HG02885 (cell line): ENCODE measurements around the gene KCNQ2.
"Not testable (repeated sequence)": the region's sequence is repeated elsewhere in the genome, so short reads cannot be mapped to it uniquely, and the experiment has no call there.

Source experiments
- ATAC-seq: cut with Tn5 transposase; IDR thresholded peaks from one replicate; pipeline ENCODE4 v1.9.1; 2021; ENCODE audit warnings: mild to moderate bottlenecking; ENCODE audit not compliant: unreplicated experiment, poor library complexity

The KCNQ2 gene

DNA sequence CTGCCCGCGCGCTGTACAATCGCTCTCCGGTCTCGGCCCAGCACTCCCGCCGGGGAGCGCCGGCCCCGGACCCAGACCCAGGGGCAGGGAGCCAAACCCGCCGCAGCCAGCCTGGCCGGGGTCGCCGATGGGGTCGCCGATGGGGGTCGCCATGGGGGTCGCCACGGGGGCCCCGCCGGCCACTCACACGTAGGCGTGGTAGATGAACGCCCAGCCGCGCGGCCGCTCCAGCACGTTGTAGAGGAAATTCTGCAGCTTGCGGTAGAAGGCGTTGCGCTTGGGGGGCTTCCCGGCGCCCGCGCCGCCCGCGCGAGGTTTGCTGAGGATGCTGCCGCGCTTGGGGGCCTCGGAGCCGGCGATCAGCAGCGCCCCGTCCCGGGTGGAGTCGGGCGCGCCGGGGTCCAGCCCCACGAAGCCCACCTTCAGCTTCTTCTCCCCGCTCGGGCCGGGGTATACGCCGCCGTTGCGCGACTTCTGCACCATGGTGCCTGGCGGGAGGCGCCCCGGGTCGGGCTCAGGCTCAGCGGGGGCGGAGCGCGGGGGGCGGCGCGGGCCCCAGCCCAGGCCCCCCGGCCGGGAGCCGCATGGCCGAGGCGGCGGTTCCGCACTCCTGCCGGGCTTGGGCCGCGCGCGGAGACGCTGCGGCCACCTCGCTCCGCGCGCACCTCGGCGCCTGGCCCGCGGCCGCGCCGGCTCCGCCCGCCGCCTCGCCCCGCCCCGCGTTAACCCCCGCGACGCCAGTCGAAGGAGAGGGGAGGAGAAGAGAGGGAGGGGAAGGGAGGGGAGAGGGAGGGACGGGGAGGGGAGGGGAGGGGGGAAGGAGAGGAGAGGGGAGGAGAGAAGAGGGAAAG is at the start of gene KCNQ2:
Gene KCNQ2 (minus strand): TSS at position 675 of the 851 bp plus-strand sequence. CDS start 192 bp downstream, at position 483.
- no peak for ATAC-seq

DNA sequence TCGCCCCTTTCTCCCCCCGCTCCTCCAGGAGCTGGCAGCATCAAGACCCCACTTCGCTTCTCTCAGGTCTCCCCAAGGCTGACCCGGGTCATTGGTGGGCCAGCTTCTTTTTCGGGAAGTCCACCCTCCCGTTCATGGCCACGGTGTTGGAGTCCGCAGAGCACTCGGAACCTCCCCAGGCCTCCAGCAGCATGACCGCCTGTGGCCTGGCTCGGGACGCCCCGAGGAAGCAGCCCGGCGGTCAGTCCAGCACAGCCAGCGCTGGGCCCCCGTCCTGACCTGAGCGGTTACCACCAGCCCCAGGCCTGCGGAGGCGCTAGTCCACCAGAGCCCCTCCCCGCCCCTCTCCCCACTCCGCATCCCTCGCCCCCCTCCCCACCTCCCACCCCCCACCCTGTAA is 49.1 kb upstream of the KCNQ2 start:
- no peak for ATAC-seq

DNA sequence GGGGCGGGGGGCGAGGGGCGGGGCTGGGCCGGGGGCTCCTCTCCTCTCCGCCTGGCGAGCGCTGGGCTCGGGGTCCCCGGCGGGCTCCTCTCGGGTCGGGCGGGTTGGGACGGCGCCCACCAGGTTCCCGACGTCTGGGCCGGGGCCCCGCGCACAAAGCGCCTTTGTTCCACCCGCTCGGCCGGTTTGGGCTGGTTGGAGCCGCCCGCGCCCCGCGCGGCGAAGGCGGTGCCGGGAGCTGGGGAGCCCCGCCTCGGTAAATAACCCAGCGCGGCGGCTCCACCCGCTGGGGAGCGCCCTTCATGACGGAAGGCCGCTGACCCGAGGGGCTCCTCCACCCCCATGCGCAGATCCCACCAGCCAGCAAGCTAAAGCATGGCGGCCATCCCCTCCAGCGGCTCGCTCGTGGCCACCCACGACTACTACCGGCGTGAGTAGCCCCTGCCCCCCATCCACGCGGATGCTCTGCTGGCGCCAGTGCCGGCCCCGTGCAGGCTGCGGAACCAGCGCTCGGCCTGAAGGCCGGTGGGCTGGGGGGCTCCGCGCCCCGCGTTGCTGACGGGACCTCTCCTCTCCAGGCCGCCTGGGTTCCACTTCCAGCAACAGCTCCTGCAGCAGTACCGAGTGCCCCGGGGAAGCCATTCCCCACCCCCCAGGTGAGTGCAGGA is 48.6 kb upstream of the KCNQ2 start:
- peak; percentile 37 for ATAC-seq

DNA sequence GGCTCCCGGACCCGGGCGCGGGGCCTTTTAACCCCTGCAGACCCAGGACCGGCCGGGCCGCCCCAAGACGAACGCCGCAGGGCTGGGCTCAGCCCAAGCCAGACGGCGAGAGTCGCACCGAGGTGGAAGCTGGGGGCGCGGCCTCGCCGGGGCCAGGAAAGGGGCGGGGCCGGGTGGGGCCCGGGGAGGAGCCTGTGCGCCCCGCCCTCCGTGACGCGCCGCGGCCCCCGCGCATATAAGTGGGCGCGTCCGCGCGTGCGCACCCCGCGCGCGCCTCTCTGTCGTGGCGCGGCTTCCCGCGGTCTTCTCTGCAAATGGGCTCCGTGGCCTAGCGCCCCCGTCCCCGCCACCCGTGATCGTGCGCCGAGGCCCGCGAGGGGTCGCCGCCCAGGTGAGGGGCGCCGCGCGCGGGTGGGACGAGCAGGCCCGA is 48.1 kb upstream of the KCNQ2 start, which contains the start of gene PPDPF:
Gene PPDPF (plus strand): TSS at position 262 of the 430 bp plus-strand sequence. CDS start 544 bp downstream, outside the sequence.
- ATAC-seq: peak; percentile 81

DNA sequence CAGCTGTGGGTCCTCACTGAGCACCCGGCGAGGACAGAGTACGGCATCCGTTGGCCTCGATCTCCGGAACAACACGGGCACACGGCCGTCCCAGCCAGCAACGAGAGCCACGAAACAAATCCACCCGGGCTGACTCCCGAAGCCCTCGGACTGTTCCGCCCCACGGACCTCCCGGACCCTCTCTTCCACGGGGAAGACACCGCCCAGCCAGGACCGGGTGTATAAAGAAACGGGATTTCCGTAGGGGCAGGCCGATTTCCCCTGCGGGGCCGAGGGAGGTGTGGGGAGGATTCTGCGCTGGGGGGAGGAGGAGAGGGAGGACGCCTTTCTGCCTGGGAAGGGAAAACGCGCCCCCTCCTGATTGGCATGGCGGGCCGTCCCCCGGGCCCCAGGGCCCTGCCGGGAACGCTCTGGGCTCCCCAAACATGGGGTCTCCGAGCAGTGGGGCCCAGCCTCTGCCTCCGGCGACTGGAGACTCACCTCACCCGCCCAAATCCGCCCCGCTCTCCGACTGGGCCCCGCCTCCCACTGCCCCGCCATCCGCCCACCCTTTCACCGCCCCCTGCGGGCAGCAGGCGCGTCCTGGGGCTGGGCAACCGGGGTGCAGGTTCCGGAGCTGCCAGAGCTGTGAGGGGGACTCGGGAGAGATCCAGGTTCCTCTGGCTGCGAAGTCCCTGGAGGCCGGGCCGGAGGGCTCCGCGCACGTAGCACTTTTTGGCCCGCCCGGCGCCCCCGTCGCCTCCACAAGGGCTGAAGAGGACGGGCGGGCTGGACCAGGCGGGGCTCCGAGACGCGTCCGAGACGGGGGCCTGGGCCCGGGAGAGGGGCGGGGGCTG is 47.4 kb upstream of the KCNQ2 start:
- peak; percentile 45 for ATAC-seq

DNA sequence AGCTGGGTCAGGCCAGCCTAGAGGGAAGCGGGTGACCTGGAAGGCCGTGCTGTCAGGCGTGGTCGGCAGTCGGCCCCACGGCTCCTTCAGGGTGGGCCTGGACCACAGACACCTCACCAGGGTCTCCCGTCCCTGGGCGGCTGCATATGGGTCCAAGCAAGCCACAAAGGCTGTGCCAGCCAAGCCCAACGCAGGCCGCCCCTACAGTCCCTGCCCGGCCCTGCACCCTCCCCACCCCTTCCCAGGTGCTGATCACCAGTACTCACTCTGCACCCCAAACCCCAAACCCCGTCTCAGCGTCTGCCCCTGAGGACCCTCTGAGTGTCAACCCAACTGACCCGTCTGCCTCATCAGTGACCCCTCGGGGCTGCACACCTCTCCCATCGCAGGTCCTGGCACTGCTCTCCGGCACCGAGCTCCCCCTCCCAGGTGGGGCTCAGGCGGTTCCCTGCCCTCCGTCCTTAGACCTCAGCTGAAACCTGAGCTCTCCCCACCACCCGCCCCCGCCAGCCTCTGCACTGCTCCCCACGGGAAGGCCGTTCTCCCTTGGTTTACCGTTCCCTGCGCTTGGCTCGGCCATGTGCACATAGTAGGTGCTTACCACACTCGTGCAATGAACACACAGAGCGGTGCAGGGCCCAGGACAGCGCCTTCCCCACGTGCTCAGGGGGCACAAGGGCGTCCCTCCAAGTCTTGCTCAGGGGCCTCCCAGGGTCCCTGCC is 46.7 kb upstream of the KCNQ2 start:
- no peak for ATAC-seq

DNA sequence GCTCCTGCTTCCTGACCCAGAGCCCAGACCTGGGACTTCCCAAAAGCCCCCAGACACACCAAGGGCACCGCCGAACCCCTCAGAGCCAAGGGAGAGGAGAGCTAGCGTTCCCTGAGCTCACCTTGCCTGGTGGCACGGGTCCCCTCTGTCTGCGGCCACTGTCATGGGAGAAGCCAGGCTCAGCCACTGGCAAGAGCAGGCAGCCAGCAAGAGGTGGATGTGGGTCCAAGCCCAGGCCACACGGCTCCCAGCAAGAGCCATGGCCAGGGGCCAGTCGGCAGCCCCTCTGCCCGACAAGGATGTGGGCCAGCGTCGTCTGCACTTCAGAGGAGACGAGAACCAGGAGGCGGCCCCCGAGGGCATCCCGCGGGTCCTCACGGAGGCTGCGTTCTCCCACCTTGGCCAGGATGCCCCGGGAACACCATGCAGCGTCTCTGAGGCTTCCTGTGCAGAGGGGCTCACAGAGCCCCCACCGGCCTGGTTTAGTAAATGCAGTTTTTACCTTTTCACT is 46.0 kb upstream of the KCNQ2 start:
- no peak for ATAC-seq

DNA sequence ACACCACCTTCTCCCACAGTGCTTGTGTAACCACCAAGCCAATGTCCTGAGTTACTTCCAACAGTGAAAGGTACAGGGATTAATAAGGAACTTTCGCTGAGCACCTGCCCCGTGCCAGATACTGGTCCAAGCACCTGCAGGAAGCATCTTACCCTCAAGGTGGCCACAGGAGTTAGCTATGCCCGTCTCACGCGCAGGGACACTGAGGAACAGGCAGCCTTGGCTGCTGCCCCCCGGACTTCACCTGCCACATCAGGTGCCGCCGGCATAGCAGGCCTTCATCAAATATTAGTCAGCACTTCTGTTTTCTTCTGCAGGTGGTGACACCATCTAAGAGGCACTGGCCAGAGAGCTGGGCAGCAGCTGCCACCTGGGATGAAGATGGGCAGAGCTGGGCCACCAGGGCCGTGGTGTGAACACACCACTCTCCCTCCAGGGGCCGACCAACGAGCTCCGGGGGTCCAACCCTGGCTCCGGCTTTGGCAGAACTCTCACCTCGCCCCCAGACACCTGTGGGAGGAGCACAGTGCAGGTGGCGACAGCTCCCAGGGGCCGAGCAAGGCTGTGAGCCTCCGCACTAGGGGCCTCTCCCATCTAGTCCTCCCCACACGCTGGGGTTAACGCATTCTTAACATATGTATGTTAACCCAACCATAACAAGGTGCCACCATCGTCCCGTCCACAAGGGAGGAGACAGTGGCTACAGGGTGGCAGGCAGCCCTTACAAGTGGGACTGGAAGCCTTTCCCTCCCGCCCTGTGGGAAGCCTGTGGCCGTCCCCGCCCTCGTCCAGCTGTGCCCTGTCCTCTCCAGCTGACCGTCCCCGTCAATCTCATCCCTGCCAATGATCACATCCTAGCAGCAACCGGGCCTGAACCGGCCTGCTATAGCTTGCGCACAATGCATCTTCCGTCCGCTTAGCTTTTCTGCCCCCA is 45.2 kb upstream of the KCNQ2 start:
- ATAC-seq: no peak

DNA sequence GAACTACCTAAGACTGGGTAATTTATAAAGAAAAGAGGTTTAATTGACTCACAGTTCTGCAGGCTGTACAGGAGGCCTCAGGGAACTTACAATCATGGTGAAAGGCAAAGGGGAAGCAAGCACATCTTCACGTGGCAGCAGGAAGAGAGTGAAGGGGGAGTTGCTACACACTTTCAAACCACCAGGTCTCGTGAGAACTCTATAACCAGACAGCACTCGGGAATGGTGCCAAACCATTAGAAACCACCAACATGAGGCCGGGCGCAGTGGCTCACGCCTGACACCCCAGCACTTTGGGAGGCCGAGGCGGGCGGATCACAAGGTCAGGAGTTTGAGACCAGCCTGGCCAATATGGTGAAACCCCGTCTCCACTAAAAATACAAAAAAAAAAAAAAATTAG is 42.1 kb upstream of the KCNQ2 start:
- not testable (repeated sequence) for ATAC-seq

DNA sequence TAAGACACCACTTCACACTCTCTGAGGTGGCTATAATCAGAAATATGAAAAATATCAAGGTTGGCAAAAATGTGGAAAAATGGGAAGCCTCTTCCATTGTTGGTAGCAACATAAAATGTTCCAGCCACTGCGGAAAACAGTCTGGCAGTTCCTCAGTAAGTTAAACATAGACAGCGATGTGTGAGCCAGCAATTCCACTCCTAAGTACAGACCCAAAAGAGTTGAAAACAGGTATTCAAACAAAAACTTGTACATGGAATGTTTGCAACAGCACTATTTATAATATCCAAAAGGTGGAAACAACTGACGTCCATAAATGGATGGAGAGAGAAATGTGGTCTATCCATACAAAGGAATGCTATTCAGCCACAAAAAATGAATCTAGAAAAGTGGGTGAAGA is 40.8 kb upstream of the KCNQ2 start:
- no peak for ATAC-seq

DNA sequence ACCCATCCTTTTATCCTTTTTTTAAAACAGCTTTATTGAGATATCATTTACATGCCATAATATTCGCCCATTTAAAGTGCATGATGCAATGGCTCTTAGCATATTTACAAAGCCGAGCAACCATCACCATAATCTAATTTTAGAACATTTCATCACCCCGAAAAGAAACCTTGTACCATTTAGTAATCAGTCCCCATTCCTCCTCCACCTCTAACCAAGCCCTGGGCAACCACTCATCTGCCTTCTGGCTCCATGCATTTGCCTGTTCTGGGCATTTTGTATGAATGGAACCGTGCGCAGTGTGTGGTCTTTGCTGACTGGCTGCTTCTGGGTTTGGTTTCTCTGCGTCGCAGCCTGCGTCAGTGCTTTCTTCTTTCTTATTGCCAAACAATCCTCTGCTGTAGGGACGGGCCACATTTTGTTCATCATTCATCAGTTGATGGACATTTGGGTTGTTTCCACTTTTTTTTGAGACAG is 36.7 kb upstream of the KCNQ2 start:
- no peak for ATAC-seq

DNA sequence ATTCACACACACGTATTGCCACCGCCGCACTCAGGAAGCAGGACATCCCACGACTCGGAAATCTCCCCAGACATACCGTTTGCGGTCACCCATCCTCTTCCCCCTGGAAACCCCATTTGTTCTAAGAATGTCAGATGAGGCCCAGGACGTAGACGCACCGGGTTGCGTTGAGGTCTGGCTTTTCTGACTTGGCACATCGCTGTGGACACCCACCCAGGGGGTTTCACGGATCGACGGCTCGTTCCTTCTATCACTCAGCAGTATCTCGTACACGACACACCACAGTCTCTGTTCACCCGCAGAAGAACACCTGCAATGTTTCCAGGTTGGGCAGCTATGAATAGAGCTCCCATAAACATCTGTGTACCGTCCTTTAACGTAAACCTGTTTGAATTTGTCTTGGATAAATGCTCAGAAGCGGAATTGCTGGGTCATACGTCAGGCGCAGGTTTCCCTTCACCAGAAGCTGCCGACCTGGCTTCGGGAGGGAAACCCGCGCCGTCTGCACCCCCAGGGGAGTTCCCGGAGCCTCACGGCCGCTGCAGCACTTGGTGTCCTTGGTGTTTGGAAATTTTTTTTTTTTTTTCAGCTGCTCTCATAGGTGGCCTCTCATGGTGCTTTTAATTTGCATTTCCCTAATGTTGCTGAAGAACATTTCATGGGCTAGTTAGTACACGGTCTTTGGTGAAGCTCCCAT is 35.8 kb upstream of the KCNQ2 start:
- no peak for ATAC-seq

DNA sequence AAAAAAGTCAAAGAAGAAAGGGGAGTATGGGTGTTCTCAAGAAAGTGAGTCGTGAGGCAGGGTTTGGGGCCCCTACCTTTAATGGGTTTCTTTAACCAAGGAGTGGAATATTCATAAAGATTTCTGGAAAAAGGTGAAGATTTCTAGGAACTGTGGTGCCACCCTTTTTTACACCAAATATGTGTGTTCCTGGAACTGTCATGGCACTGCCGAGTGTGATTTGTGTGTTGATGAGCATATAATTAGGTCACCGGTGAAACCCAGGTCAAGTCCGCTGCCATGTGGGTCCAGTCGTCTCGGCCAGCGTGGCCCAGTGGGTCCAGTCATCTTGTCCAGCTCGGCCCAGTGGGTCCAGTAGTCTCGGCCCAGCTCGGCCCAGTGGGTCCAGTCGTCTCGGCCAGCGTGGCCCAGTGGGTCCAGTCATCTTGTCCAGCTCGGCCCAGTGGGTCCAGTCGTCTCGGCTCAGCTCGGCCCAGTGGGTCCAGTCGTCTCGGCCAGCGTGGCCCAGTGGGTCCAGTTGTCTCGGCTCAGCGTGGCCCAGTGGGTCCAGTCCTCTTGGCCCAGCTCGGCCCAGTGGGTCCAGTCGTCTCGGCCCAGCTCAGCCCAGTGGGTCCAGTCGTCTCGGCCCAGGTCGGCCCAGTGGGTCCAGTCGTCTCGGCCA is 34.8 kb upstream of the KCNQ2 start:
- ATAC-seq: no peak

DNA sequence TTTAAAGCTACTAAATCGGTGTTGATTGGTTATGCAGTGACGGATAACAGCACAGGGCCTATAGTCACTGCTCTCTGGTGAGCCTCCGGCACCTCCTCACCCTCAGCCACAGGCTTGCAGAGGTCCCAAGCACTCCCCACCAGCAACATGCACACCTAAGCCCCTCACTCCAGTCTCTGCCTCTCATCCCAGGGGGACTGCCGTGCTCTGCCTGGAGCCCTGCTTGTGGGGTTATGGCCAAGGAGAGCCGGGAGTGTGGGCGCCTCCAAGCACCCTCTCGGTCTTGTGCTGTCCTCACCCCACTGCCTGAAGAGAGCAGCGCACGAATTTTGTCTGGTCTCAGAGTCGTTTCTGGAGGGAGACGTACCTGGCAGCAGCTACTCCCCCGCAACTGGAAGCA is 33.3 kb upstream of the KCNQ2 start:
- ATAC-seq: no peak

DNA sequence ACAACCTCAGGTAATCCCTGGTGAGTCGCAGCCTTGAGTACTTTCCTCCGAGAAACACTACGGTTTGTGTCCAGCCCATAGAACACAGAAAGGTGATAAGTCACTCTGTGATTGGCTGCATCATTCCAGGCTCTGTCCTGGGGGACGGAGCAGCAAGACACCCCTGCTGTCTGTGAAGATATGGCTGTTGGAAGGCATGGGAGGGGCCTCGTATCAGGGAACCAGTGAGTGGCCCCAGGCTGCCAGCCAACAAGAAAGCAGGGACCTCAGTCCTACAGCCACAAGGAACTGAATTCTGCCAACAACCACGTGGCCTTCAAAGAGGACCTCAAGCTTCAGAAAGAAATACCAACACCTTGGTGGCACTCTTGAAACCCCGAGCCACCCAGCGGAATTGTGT is 32.8 kb upstream of the KCNQ2 start:
- ATAC-seq: no peak

DNA sequence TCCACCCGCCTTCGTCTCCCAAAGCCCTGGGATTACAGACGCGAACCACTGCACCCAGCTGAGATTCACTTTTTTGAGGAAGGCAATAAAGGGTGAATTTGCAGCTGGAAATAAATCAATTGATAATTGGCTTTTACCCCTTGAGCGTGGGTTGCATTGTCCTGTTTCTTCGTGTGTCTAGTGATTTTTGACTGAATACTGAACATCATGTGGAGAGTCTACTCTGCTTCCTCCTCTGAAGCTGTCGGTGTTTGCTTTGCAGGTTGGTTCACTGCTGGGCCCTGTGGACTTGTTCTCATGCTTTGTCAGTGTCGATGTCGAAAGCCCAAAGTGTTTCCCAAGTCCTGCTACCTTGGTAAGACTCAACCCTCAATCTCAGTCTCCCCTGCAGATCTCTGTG is 32.2 kb upstream of the KCNQ2 start:
- no peak for ATAC-seq

DNA sequence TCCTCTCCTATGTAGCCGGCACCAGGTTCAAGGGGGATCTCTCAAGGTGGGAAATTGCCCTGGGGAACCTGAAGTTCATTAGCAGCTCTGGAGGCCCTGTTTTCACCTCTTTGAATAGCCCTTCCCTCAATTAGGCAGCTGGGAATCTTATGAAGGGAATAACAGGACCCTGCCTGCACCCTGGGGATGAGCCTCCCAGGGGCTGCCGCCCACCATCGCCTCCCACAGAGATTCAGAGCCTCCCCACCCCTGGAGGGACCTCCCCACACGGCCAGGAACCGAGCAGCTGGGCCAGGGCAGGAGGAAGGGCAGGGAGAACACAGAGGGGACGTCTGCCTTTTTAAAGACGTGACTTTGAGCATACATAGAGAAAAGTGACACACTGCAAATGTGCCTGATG is 31.1 kb upstream of the KCNQ2 start:
- no peak for ATAC-seq
